GM18508 (cell line): ENCODE results near the gene AMFR.

Experiments
- ATAC-seq: cut with Tn5 transposase; IDR thresholded peaks from one replicate; pipeline ENCODE4 v1.9.1; 2021; ENCODE audit warnings: moderate number of reproducible peaks; ENCODE audit not compliant: insufficient read depth, unreplicated experiment

AMFR gene

DNA sequence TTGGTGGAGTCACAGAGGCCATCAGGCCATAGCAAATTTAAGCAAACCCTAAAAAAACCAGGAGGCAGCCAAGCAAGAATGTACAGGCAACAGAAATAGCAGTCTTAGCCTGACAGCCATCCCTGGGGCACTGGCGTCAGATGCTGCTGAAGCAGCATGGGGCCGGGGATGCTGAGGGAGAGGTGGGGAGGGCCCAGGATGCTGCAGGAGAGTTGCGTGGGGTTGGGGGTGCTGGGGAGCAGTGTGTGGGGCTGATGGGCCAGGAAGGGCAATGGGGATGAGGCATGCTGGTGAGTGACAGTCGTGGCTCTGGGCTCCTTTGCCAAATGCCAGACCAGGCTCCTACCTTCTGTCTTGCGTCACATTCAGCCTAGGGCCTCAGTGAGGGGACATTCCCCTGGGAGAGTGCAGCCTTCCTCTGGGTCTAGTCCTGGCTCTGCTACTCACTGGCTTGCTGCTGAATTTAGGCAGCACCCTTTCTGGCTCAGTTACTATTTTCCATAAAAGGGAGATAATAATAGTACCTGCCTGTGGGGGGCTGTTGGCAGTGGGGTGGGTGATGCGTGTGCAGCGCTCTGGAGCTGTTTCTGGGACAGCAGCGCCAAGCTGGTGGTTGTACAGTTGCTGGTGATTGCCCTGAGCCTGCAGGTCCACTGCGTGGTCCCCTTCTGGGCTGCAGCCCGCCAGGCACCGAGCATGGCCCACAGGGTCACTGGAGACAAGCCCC lies 88.1 kb downstream of the AMFR start:
- ATAC-seq = no peak

DNA sequence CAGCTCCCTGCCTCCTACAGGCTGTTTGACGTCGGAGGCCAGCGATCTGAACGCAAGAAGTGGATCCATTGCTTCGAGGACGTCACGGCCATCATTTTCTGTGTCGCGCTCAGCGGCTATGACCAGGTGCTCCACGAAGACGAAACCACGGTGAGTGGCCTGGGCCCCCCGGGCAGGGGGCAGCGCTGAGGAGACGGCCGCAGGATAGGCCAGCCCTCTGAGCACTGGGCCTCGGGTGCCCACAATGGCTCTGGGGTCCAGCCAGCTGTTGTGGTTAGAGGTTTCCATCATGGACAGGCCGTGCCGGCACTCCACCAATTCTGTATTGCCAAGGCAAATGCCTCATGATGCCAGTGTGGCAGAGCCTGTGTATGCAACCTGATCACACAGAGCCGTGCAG lies 88.6 kb downstream of the AMFR start:
- ATAC-seq = no peak

DNA sequence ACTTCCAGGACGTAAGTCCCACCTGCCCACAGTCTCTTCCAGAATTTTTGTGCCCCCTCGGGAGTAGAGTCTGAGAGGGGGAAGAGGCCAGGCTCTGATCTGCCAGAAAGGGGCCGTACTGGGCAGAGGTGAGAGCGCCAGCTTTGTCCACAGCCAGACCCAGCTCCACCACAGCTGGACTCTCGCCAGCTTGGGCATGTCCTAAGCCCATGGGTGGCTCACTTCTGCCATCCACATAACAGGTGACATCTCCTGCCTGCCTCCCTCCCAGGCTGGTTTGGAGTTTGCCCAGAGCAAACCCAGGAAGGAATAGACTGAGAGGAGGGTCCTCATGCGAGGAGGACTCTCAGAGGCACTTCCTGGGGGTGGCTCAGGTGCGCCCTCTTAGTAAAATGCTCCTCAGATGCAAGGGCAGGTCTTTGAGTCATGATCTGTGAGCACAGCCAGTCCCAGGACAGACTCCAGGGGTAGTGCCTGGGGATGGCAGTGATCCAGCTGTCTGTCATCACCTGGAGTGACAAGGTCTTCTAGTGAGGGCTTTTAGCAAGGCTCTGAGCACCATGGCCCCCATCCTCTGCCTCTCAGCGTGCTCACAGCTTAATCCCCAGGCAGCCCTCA lies 89.2 kb downstream of the AMFR start:
- ATAC-seq = no peak

DNA sequence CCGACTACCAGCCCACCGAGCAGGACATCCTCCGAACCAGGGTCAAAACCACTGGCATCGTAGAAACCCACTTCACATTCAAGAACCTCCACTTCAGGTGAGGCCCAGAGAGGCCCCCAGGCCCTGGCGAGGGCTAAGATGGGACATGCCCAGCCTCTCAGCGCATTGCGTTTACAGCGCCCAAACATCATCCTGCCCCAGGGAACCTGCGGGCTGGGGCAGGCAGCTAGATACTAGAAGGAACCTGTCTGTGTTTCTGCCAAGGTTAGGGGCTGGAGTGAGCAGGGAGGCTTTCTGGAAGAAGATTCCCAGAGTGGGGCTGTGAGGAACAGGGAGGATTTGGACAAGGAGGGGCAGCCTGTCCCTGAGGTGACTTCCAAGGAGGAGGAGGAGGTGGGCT lies 90.6 kb downstream of the AMFR start:
- ATAC-seq = no peak

DNA sequence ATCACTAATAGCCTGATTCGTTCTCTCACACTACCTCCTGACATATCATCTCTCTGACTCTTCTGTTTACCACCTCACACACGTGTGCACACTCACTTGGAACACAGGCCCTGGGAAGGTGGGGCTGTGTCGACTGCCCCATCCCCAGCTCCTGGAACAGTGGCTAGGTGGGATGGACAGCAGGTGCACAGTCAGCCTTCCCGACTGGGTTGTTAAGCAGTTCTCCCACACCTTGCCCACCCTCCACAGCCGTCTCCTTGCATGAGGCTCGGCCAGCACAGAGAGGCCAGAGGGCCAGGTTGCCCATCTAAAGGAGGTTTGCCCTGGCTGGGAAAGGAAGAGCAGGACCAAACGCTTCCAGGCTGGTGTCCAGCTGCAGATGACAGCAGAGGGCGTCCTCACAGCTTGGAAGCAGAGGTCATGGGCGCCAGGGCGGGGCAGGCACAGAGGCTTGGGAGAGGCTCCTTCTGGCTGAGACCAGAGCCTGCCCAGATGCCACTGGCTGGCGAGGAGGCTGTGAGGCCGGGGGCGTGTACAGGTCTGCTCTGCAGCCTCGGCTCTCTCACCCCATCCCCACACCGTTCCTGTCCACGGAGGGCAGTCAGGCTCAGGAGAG lies 92.8 kb downstream of the AMFR start:
- no peak for ATAC-seq

DNA sequence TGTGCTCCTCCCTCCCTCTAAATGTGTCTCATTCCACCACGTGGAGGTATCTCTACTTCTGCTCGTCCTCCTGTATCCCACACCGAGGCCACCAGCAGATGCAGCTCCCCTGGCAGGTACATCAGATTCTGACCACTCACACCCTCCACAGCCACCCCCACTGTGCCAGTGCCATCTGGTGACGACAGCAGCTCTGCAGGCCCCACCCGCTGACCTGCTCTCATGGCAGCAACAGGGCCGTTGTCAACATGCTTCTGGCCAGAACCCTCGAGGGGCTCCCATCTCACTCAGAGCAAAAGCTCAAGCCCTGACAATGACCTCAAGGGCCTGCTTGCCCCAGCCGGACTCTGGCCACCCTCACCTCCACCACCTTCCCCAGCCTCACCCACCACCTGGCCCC lies 93.4 kb downstream of the AMFR start:
- ATAC-seq = no peak

DNA sequence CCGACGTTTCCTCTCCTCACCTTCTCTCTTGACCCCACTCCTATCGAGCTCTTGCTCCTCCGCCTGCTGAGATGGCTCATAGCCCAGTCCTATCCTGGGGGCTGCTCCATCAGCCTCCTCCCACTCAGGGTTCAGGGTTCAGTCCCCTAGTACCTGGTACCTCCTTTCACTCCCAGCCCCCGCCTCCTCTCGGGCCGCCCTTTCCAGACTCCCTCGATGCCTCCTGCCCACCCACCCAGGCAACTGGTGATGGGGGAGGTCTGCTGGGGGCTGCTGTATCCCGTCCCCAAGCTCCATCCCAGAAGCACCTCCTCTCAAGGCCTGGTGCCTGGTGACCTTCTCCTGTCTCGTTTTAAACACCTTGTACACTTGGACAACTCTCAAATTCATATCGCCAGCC lies 93.9 kb downstream of the AMFR start:
- ATAC-seq = no peak

DNA sequence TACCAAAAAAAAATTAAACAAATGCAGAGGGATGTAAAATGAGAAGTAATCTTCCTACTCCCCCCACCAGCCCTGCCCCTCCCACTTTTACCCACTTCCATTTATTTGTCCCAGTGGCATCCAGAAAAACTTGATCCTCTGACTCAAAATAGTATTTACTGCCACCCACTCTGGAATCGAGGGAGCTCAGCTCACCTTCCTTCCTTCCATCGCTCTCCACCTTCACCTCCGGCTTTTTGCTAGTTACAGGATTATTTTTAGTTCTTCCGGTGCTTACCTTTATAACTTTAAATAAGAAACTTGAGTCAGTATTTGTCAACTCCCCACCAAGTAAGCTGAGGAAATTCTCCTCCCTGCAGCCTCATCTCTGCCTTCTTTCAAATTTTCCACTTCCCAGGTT lies 94.9 kb downstream of the AMFR start:
- no peak for ATAC-seq

DNA sequence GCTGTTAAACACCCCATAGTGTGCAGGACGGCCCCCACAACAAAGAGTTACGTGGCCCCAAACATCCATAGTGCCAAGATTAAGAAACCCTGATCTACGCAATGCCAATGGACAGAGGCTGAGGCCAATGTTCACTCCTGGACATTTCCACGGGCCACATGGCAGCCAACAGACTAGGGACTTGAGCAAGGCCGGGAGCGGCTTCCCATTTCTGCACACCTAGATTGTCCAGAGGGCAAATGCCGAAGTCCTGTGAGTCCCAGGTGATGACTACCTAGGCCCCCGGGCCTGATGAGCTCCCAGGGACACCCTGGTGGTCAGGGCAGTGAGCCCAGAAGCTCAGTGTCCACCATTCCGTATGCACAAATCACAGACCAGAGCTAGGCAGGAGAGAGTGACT lies 95.5 kb downstream of the AMFR start:
- no peak for ATAC-seq

DNA sequence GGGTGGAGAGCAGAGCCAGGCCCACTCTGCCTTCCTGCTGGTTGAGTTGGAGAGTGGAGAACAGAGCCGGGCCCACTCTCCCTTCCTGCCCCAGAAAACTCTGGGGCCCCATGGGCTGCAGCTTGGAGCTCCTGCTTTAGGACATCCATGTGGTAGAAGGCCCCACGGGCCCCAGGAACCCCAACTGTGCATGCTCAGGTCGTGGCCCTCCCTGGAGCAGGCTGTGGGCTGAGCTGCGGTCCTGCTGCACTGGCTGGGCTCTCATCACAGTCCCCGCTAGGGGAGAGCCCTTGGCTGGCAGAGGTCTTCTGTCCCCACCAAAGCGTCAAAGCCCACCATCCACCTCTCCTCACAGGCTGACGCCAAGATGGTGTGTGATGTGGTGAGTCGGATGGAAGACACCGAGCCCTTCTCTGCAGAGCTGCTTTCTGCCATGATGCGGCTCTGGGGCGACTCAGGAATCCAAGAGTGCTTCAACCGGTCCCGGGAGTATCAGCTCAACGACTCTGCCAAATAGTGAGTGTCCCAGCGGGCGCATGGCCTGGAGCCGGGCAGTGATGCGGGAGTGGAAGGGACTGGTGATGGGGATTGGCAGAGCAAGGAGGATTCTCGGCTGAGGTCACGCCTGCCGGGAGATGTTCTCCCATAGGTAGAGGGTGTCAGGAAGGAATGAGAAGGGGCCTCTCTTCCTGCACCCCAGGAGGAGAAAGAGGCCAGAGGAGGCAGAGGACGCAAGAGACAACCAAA lies 96.9 kb downstream of the AMFR start:
- no peak for ATAC-seq

DNA sequence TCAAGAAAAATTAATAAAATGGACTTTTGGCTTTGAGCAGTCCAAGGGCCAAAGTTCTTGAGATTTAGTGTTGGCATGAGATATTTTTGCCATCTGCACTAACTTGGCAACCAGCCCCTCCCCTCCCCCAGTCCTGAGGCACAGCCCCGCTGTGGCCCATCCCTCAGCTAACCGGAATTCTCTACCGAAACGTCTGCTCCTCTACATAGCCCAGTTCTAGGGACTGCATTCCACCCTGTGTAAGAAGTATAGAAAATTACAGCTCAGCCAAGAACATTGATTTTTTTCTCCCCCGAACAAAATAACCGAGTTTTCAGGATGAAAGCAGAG lies 97.5 kb downstream of the AMFR start:
- no peak for ATAC-seq

DNA sequence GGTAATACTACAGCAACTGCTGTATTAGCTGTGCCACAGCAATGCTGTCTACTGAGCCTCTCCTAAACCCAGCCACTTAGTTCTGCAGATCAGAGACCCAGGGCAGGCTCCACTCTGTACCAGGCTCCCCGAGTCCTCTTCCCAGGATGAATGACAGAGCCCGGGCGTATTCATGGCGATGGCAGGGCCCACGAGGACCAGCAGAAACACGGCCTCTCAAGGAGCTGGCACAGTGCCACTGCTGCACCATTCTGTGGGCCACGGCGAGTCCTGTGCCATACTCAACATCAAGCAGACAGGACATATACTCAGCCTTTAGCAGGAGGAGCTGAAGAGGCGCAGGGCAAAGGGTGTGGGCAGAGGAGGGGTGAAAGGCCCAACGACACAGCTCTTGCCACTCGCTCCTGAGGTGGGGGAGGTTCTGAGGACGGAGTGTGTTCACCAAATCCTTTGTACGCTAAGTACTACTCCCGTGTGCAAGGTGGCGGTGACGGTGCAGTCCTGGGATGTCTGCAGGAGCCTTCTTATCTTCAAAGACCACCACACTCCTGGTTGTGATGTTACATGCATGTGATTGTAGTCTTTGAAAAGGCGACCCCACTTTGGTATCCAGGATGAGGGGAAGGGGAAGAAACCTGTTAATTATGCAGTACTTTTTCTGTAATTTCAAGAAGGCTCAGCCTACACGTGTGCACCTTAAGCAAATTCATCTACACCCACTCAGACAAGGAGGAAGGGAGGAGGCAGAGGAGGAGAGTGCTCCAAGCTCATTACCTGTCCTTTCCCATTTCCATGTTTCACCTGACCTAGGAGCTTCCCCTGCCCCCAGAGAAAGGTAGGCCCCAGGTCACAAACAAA lies 98.0 kb downstream of the AMFR start:
- no peak for ATAC-seq

DNA sequence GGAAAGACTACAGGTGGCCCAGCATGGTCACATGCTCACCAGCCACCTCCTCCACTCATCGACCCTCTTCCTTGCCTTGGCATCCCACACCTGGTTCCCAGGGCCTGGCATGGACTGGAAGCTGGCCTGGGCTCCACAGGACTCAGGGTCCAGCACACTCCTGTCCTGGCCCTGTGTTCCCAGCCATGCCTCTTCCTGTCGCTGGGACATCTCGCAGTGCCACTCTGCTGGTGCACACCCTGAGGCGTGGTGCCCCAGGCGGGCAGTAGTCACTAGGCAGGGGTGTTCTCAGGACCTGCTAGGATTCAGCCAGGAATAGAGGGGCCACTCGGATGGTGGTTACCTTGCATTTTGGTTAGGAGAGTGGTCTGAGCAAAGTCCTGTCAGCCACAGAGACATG lies 99.4 kb downstream of the AMFR start:
- ATAC-seq = no peak

DNA sequence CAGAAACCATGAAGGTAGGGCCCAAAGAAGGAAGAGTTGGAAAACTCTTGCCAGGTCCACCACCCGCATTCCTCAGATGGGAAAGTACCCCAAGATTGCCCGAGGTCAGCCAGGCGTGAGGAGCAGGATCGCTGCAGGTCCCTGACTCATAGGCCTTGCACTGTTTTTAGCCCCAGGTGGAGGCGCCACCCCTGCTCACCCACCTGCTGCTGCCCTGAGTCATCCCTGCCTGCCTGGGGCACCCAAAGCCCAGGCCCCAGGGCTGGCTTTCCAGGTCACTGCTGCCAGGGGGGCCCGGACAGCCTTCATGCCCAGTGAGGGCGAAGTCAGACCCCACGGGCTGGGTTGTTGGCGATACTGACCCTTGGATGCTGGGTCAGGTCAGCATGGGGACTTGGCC lies 100.9 kb downstream of the AMFR start:
- no peak for ATAC-seq

DNA sequence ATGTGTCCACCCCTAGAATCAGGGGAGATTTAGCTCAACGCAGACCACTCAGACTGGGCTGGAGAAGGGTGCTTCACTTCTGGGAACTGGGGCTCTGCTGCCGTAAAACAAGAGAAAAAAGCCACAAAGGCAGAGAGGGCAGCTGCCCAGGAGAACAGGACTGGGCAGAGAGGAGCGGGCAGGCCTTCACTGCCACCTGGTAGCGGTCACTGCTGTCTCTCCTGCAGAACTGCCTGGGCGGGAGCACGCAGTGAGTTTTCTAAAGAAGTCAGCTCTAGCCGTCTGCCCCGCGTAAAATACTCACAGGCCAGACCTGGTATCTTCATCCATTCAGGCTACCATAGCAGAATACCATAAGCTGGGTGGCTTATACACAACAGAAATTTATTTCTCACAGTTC lies 103.8 kb downstream of the AMFR start:
- ATAC-seq = no peak

DNA sequence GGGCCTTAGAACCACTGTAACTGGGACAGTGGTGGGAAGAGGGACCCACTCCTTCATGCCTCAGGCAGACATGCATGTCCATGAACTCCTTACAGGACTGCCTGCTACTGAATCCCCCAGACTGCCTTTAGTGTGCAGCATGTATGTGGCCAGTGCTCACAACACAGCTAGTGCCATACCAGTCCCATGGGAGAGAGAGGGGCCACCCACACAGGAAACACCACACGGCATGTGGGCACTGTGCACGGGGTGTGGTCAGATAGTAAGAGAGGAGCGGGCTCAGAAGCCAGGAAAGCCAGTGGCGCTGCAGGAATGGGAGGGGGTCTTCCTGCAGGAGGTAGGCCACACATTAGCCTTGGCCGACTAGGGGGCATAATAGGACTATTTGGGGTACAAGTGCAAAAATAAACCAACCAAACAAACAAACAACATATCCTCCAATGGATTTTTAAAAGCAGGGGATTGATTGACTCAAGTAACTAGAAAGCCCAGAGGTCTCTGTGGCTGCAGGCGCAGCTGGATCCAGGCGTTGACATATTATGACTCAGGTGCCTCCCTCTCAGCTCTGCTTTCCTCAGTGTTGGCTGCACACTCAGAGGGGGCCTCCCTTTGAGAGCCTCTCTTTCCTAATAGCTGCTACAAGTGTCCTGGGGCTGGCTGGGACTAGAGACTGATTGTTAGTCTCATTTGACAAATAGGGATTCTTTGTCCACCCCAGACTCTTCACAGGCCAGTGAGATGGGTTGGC lies 104.4 kb downstream of the AMFR start:
- no peak for ATAC-seq

DNA sequence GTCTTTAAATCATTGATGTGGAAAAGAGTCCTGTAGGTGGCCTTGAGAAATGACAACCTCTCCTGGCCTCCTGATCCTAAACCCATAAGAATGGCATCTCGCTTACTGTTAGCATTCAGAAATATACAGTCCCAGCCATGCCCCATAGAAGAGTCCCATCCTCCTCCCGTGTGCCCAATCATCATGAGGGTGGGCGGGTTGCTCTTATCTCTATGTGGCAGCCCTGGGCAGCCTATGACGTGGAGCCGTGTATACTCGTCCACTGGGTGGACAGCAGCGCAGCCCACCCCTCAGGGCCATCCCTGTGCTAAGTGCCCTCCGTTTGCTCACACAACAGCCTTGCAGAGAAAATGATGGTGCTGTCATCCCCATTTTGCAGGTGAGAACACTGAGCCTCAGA lies 105.3 kb downstream of the AMFR start:
- no peak for ATAC-seq

DNA sequence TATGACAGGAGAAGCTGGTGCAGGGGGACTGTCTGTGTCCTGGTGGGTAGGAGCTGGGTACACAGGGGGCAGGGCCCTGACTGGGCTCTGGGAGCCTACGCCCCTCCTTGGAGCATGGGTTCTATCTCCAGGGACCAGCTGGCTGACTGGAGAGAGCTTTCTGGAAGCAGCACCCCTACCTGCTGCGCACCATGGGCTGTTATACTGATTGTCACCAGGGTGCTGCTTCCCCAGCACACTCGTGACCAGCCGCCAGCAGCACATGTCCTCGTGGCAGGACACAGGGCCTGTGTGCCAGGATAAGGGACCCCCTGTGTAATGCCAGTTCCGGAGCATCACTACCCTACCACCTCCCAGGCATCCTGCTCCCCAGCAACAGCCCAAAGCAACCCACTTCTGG lies 106.0 kb downstream of the AMFR start:
- ATAC-seq = no peak

DNA sequence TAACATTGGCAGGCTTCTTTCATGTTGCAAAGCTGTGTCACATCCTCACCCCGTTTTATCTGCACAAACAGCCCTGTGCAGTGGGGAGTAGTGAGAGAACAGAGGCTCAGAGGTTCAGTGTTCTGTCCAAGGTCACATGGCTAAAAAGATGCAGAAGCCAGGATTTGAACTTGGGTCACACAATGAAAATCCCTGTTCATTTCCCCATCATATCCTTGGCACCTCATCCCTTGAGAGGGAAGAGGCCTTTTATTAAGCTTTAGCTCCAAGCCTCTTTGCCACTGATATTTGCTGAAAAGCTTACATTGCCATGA lies 106.6 kb downstream of the AMFR start:
- no peak for ATAC-seq
